ENCODE measurements around the gene DNHD1.

Gene DNHD1

GRCh38 chr11:6530848-6531247, 33.8 kb downstream of the DNHD1 start:
- CTCF ChIA-PET: interaction anchor here (0.6 to 2.1 kb wide), 12 partner anchors 10 to 655 kb away, joined by 3 to 9 read pairs (median 4); partner anchors contain the start of gene MRPL17
- no peak for DNase-seq (ENCODE audit: extremely low spot score)
- TF ChIP-seq, protein P1, sequence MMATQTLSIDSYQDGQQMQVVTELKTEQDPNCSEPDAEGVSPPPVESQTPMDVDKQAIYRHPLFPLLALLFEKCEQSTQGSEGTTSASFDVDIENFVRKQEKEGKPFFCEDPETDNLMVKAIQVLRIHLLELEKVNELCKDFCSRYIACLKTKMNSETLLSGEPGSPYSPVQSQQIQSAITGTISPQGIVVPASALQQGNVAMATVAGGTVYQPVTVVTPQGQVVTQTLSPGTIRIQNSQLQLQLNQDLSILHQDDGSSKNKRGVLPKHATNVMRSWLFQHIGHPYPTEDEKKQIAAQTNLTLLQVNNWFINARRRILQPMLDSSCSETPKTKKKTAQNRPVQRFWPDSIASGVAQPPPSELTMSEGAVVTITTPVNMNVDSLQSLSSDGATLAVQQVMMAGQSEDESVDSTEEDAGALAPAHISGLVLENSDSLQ (IDR thresholded peaks at IDR 0.05): no peak
- no peak for TF ChIP-seq NFRKB (IDR thresholded peaks at IDR 0.05)
- no peak for TF ChIP-seq FOXK2 (IDR thresholded peaks at IDR 0.05)
- POLR2A ChIA-PET: interaction anchor here (1.0 kb wide), 1 partner anchor 153 kb away, joined by 4 read pairs; the partner anchor contains the start of gene MRPL17

DNA sequence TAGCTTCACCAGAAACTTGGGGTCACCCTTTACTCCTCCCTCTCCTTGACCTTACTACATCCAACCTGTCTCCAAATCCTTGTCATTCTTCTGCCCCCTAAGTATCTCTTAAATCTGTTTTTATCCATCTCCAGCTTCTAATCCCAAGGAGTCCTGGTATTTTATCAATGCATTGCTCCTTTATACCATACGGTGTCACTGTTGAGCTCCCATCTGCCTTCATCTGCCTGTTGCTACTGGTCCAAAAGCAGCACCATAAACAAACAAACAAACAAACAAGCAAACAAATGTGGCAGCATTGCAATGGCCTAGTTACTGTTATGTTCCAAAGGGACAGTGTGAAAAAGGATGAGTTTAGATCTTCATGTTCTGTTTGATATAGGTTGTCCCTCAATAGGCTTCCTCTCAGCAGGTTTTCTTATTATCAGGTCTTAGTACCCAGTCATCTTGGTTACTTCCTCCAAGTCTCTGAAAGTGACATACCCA, 34.2 kb downstream of the DNHD1 start:
- ChIA-PET POLR2A (interaction anchor here (1.0 kb wide), 1 partner anchor 152 kb away, joined by 4 read pairs; the partner anchor contains the start of gene MRPL17), CTCF (interaction anchor here (0.6 to 2.1 kb wide), 12 partner anchors 10 to 655 kb away, joined by 3 to 9 read pairs (median 4); partner anchors contain the start of gene MRPL17)

DNA sequence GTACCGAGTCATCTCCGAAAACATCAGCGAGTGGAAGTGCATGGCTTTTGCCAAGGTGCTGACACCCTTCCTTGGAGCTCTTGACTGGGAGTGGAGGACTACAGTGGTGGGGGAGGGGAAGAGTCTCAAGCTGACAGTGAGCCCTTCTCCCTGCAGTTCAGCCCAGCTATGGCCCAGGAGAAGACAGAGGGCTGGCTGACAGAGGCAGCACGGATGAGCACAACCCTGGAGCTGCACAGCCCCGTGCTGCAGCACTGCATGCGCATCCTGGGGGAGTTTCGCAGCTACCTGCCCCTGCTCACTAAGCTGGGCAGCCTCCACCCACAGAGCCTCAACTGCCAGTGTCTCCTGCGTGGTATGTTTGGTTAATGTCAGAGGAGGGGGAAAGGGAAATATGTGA, 41.4 kb downstream of the DNHD1 start:
- TF ChIP-seq SP1 (IDR thresholded peaks at IDR 0.05) (no peak), FOXK2 (IDR thresholded peaks at IDR 0.05) (no peak), CTBP1 (IDR thresholded peaks at IDR 0.05; ENCODE audit: borderline replicate concordance) (no peak), ARNT (IDR thresholded peaks at IDR 0.05) (no peak), NFRKB (IDR thresholded peaks at IDR 0.05) (no peak), ELF4 (IDR thresholded peaks at IDR 0.05) (no peak), L3MBTL2 (conservative IDR thresholded peaks at IDR 0.05) (no peak), HDGF (IDR thresholded peaks at IDR 0.05; ENCODE audit: borderline replicate concordance) (no peak), TARDBP (IDR thresholded peaks at IDR 0.05) (no peak), FOXM1 (IDR thresholded peaks at IDR 0.05; ENCODE audit: borderline replicate concordance) (no peak), LEF1 (IDR thresholded peaks at IDR 0.05; ENCODE audit: borderline replicate concordance) (no peak), FOXA1 (IDR thresholded peaks at IDR 0.05) (no peak), ZNF384 (IDR thresholded peaks at IDR 0.05) (no peak), SUZ12 (IDR thresholded peaks at IDR 0.05) (no peak), BHLHE40 (IDR thresholded peaks at IDR 0.05; ENCODE audit: borderline replicate concordance) (no peak)
- TF ChIP-seq, protein P1 (IDR thresholded peaks at IDR 0.05): no peak
- POLR2A ChIA-PET: no interaction called here
- CTCF ChIA-PET: no interaction called here
- no peak for DNase-seq (ENCODE audit: extremely low spot score)

More for the DNA sequence above, 34.2 kb downstream of the DNHD1 start:
- DNase-seq (ENCODE audit: extremely low spot score): peak; percentile 46
- no peak for TF ChIP-seq HDGF (IDR thresholded peaks at IDR 0.05; ENCODE audit: borderline replicate concordance)
- TF ChIP-seq LEF1 (IDR thresholded peaks at IDR 0.05; ENCODE audit: borderline replicate concordance): no peak
- no peak for TF ChIP-seq NFRKB (IDR thresholded peaks at IDR 0.05)
- no peak for TF ChIP-seq CTBP1 (IDR thresholded peaks at IDR 0.05; ENCODE audit: borderline replicate concordance)
- TF ChIP-seq BHLHE40 (IDR thresholded peaks at IDR 0.05; ENCODE audit: borderline replicate concordance): no peak
- no peak for TF ChIP-seq L3MBTL2 (conservative IDR thresholded peaks at IDR 0.05)
- no peak for TF ChIP-seq SP1 (IDR thresholded peaks at IDR 0.05)
- TF ChIP-seq ELF4 (IDR thresholded peaks at IDR 0.05): no peak
- no peak for TF ChIP-seq FOXA1 (IDR thresholded peaks at IDR 0.05)
- TF ChIP-seq FOXK2 (IDR thresholded peaks at IDR 0.05): no peak
- TF ChIP-seq, protein P1 (IDR thresholded peaks at IDR 0.05): no peak
- no peak for TF ChIP-seq SUZ12 (IDR thresholded peaks at IDR 0.05)
- TF ChIP-seq TARDBP (IDR thresholded peaks at IDR 0.05): no peak
- no peak for TF ChIP-seq ZNF384 (IDR thresholded peaks at IDR 0.05)
- no peak for TF ChIP-seq ARNT (IDR thresholded peaks at IDR 0.05)
- no peak for TF ChIP-seq FOXM1 (IDR thresholded peaks at IDR 0.05; ENCODE audit: borderline replicate concordance)

DNA sequence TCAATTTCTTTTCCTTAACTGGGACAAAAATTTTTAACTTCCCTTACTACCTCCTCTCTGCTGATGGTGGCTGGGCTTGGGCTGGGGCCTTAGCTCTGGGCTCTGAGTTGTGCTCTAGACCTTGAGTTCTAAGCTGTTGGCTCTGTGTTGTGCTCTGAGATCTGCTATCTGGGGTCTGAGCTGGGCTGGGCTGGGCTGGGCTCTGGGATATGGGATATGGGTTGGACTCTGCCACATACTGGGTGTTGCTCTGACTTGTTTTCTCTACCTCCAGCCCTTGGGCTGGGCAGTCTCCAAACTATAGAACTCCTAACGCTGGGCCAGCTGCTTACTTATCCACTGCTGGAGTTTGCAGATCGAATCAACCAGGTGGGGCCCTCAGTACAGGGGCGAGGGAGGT, 41.9 kb downstream of the DNHD1 start:
- POLR2A ChIA-PET: no interaction called here
- no peak for DNase-seq (ENCODE audit: extremely low spot score)
- no peak for TF ChIP-seq FOXM1 (IDR thresholded peaks at IDR 0.05; ENCODE audit: borderline replicate concordance)
- no peak for TF ChIP-seq ELF4 (IDR thresholded peaks at IDR 0.05)
- TF ChIP-seq SUZ12 (IDR thresholded peaks at IDR 0.05): no peak
- TF ChIP-seq NFRKB (IDR thresholded peaks at IDR 0.05): no peak
- TF ChIP-seq BHLHE40 (IDR thresholded peaks at IDR 0.05; ENCODE audit: borderline replicate concordance): no peak
- CTCF ChIA-PET: no interaction called here

DNA sequence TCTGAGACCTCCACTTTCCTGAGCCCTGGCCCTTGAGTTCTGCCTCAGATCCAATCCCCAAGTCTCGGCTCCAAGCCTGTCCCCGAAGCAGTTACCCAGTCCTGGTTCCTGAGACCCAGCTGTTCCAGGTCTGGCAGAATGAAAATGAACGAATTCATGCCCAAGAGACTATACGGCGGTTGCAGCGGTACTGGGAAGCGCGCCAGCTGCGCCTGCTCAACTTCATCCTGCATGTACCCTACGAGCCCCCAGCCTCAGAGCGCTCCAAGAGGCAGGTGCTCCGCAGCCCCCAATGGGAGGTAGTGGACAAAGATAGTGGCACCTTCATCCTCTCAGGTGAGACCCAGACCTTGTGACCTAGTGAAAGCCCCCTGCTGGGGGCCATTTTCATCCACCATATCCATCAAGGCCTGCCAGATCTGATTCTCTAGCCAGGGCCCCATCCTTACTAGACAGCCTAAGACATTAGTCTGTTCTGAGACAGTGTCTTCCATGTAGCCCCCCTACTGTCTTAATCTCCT, 42.7 kb downstream of the DNHD1 start:
- CTCF ChIA-PET: no interaction called here
- POLR2A ChIA-PET: no interaction called here
- DNase-seq (ENCODE audit: extremely low spot score): no peak
- TF ChIP-seq L3MBTL2 (conservative IDR thresholded peaks at IDR 0.05): no peak
- TF ChIP-seq HDGF (IDR thresholded peaks at IDR 0.05; ENCODE audit: borderline replicate concordance): no peak
- TF ChIP-seq FOXM1 (IDR thresholded peaks at IDR 0.05; ENCODE audit: borderline replicate concordance): no peak
- no peak for TF ChIP-seq CTBP1 (IDR thresholded peaks at IDR 0.05; ENCODE audit: borderline replicate concordance)
- TF ChIP-seq FOXK2 (IDR thresholded peaks at IDR 0.05): no peak
- TF ChIP-seq, protein P1 (IDR thresholded peaks at IDR 0.05): no peak
- TF ChIP-seq NFRKB (IDR thresholded peaks at IDR 0.05): no peak
- no peak for TF ChIP-seq LEF1 (IDR thresholded peaks at IDR 0.05; ENCODE audit: borderline replicate concordance)
- no peak for TF ChIP-seq BHLHE40 (IDR thresholded peaks at IDR 0.05; ENCODE audit: borderline replicate concordance)
- TF ChIP-seq FOXA1 (IDR thresholded peaks at IDR 0.05): no peak
- no peak for TF ChIP-seq ELF4 (IDR thresholded peaks at IDR 0.05)
- no peak for TF ChIP-seq SP1 (IDR thresholded peaks at IDR 0.05)

Measured in HEK293T (cell line).